Heart left ventricle (tissue), 13 donors: Measurements from ENCODE around the gene ASH1L.
"Not testable (repeated sequence)": the region's sequence is repeated elsewhere in the genome, so short reads cannot be mapped to it uniquely, and the experiment has no call there.

Experiments
- POLR2A ChIP-seq, 2 donors: fragments of 450-650 bp; IDR thresholded peaks; one replicate each; pipeline ENCODE4 v1.6.1; 2017; ENCODE audit warnings: antibody characterized with exemption in 2 of 2, mild to moderate bottlenecking in 2 of 2, moderate library complexity in 2 of 2
- TF ChIP-seq, protein P1 (sequence below), 12 donors: fragments of 200-600 bp; sonication (generic) in 4 of 12; IDR thresholded peaks; one replicate each; pipeline versions ENCODE4 v1.5.0 to v1.8.0; 2018 to 2022; ENCODE audit warnings: antibody characterized with exemption in 12 of 12, mild to moderate bottlenecking in 5 of 12
- donor health status: ischemic (EF 13 %, LVEDD 7.1; RV severe dilation, severe dysfunction).
- donor health status: DM: no; HTN: yes; CAD: no.
- donor health status: DM: no; HTN: no; CAD: no.
- donor health status: ischemic (EF 25% LVEDD 6.9; RV normal size, moderate dysfunction).
- donor health status: ischemic (EF 25% LVEDD 5.7; RV mildly dilated, moderate dysfunction).
- donor health status: ischemic (EF 35%, LVEDD 5.7; RV mildly dilated, moderate dysfunction).
- donor health status: nonischemic (EF 11% LVEDD 7.7; RV severe dilation, severe dysfunction).
- donor health status: DM: yes; HTN: yes; CAD: no.
- donor health status: PGD.
- donor health status: ischemic (EF 29% LVEDD 5.4; RV normal size, mild dysfunction).
- donor health status: nonischemic (EF 23%, LVEDD 6.1; RV moderate dilation, normal function).

DNA sequence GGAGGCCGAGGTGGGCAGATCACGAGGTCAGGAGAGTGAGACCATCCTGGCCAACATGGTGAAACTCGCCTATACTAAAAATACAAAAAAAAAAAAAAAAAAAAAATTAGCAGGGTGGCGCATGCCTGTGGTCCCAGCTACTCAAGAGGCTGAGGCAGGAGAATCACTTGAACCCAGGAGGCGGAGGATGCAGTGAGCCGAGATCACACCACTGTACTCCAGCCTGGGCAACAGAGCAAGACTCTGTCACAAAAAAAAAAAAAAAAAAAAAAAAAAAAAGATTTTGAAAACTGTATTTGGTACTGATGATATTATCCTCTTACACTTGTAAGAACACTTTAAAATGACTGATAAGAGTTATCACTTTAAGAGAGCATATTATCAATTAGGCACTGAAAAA is 74.2 kb downstream of the ASH1L start:
- TF ChIP-seq, protein P1, sequence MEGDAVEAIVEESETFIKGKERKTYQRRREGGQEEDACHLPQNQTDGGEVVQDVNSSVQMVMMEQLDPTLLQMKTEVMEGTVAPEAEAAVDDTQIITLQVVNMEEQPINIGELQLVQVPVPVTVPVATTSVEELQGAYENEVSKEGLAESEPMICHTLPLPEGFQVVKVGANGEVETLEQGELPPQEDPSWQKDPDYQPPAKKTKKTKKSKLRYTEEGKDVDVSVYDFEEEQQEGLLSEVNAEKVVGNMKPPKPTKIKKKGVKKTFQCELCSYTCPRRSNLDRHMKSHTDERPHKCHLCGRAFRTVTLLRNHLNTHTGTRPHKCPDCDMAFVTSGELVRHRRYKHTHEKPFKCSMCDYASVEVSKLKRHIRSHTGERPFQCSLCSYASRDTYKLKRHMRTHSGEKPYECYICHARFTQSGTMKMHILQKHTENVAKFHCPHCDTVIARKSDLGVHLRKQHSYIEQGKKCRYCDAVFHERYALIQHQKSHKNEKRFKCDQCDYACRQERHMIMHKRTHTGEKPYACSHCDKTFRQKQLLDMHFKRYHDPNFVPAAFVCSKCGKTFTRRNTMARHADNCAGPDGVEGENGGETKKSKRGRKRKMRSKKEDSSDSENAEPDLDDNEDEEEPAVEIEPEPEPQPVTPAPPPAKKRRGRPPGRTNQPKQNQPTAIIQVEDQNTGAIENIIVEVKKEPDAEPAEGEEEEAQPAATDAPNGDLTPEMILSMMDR (IDR thresholded peaks at IDR 0.05): not testable (repeated sequence)
- TF ChIP-seq POLR2A (IDR thresholded peaks at IDR 0.05): not testable (repeated sequence)
